HG03378 (cell line): ENCODE measurements around the gene AUP1.
"Not testable (repeated sequence)": the region's sequence is repeated elsewhere in the genome, so short reads cannot be mapped to it uniquely, and the experiment has no call there.

Source experiments
- ATAC-seq: cut with Tn5 transposase; IDR thresholded peaks from one replicate; pipeline ENCODE4 v1.9.1; 2021; ENCODE audit warnings: mild to moderate bottlenecking, moderate library complexity; ENCODE audit not compliant: unreplicated experiment

The AUP1 gene, protein sequence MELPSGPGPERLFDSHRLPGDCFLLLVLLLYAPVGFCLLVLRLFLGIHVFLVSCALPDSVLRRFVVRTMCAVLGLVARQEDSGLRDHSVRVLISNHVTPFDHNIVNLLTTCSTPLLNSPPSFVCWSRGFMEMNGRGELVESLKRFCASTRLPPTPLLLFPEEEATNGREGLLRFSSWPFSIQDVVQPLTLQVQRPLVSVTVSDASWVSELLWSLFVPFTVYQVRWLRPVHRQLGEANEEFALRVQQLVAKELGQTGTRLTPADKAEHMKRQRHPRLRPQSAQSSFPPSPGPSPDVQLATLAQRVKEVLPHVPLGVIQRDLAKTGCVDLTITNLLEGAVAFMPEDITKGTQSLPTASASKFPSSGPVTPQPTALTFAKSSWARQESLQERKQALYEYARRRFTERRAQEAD

DNA sequence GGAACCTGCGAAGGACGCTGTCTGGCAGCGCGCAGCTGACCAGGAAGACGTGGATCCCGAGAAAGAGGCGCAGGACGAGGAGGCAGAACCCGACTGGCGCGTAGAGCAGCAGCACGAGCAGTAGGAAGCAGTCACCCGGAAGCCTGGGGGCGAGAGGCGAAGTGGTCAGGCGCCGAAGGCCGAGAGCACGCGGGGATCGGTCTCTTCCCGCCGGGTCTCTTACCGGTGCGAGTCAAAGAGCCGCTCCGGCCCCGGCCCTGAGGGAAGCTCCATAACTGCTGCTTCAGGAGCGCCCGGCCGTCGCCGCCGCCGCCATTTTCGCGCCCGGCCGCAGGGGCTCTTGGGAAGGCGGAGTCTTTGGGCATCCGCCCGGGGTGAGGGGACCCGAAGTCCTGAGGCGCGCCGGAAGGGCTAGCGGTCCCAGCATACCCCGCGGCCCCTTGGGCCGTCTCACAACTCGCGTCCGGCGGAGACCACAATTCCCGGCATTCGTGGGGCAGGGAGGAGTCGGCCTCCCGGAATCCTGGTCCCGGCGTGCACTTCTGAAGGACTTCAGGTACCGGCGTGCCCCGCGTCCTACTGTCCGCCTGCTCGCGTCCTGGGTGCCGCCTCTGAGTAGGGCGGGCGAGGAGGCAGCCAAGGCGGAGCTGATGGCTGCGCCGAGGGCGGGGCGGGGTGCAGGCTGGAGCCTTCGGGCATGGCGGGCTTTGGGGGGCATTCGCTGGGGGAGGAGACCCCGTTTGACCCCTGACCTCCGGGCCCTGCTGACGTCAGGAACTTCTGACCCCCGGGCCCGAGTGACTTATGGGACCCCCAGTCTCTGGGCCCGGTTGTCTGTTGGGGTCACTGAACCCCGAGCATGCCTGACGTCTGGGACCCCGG, at the start of gene AUP1, which contains the start of gene HTRA2:
Gene AUP1 (minus strand): TSS at position 350 of the 882 bp plus-strand sequence. CDS start 77 bp downstream, at position 273.
Gene HTRA2 (plus strand): TSS at position 577 of the 882 bp plus-strand sequence. CDS start 74 bp downstream, at position 651.
- peak; percentile 68 for ATAC-seq

DNA sequence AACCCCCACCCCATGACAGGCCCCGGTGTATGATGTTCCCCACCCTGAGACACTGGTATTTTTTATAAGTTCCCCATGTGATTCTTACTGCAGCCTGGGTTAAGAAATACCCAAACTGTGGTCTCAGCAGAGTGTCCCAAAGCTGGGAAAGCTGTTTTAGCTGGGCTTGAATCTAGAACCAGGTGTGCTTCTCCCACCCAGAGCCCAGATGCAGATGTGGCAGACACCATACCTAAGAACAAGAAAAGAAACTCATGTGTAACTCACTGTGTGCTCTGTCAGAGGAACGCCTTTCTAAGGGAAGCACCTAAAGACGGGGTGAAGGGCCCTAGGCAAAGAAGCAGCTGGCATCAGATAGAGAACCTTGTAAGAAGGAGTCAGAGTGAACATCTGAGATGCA, 48.9 kb upstream of the AUP1 start:
- no peak for ATAC-seq

DNA sequence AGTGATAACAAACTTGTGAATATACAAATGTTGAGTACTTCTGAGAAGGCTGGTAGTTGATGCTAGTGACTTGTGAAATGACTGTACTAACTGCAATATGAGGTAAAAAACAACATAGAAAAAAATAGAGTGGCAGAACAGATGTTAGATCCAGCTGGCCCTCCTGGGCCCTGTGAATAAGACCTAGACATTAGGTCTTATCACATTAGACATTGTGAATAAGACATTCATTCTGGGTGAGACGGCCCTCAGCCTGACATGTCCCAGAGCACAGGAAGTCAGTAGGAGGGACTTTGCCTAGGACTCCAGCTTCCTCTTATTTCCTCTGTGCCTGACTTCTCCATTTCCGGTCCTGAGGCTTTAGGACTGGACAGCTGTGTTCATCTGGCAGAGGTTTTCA, 47.9 kb upstream of the AUP1 start:
- no peak for ATAC-seq

DNA sequence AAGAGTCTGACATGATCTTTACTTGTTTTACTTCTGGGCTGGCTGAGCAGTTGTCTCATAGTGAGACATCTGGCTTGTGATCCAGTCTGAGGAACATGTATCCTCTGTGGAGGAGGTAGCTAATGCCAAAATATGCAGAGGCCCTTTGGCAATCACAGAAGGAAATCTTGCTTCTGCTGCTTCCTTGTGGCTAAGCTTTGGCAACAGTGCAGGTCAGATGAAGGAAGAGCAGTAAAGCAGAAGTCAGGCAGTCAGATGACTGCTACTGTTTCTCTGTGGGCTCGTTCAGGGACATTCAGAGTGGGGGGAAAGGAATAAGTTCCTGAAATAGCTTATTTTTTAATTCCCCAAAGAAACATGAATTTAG, 47.3 kb upstream of the AUP1 start:
- no peak for ATAC-seq

DNA sequence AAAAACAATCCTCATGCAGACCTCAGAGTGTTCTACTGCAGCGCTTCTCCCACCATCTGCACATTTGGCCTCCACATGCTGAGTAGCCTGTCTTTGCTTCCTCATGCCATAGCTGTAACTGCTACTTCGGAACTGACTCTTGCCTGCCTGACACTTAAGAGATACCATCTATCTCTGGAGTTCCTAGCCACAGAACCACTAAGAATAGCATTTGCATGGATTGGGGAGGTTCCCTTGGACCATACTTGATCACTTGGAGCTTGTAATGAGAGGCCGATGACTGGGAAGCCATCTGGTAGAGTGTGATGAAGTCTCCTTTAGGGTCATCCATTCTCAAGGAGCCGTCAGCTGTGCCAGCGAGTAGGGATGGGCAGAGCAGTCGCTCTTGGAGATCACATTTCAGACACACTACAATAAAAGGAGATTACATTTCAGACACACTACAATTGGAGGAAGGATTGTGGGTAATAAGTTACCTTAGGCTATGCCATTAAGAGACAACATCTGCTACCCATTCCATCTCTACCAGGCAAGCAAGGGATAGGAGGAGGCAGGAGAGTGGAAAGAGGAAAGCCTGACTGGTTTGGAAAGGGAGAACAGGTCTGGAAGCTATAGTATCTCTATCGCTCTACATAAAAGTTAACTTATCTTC, 46.8 kb upstream of the AUP1 start:
- ATAC-seq = no peak

DNA sequence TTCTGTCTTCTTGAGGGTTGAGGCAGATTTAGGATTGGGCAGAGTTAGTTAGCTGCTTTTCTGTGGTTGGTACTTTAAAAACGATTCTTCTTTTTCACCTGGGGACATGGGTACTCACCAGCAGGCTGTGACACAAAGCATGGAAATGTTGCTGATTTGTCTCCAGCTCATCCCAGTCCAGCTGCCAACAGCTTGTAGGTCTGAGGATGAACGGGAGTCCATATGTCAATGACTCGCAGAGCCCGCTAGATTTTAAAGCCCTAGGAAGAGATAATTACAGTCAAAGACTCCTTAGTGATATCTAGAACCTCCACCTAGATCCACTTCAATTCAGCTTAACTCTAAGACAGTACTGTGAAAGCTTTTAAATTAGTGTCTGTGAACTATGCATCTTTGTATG, 45.8 kb upstream of the AUP1 start:
- no peak for ATAC-seq

DNA sequence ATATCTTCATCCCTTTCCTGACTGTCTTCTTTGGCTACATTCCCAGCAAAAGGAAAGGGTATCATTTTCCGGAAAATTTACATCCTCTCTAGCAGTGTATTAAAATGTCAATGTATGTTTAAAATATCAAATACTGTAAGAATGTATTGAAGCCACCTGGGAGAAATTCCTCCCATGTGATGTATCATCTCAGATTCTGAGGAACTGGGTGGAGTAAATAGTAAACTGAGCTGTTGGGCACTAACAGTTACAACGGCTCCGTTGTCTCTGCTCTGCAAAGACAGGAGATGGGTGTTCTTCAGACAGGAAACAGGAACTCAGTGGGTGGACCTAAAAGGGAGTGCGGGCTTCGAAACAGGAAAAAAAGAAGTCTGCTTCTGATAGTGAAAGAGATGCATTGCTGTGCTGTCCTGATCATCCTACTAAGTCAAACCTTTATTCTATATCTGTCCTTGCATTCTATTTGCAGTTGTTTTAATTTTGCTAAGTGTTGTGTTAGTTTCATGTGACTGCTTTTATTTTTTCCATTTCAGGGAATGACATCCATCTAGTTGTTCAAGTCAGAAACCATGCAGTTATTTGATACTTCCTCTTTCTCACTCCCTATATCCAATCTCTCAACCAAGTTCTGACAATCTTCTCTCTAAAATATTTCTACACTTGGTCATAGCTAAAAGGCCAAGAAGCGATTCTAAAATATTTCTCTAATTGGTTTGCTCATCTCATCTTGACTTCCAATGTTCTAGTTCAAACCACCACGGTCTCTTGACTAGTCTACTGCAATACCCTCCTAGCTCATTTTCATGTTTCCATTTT, 44.4 kb upstream of the AUP1 start:
- ATAC-seq = peak; percentile 30

DNA sequence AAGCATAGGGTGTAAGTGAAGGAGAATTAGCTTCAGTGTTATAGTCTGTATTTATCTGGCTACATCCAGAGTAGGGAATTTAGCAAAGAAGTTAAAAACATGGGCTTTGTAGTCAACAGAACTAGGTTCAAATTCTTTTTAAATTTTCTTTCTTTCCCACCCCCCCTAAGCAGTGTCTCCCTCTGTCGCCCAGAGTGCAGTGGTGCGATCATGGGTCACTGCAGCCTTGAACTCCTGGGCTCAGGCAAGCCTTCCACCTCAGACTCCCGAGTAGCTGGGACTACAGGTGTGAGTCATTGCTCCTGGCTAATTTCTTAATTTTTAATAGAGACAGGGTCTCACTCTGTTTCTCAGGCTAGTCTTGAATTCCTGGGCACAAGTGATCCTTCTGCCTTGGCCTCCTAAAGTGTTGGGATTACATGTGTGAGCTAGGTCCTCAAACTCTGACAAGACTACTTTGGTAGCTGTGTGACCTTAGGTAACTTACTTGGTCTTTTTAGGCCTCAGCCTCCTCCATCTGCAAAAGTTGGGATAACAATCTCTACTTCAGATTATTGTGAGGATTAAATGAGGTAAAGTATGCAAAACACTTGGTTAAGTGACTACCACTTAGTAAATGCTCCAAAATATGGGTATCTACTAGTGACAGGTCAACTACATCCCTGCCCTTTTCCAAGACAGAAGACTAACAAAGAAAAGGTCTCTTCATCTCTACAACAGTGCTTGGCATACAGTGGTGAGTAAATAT, 42.8 kb upstream of the AUP1 start:
- no peak for ATAC-seq

DNA sequence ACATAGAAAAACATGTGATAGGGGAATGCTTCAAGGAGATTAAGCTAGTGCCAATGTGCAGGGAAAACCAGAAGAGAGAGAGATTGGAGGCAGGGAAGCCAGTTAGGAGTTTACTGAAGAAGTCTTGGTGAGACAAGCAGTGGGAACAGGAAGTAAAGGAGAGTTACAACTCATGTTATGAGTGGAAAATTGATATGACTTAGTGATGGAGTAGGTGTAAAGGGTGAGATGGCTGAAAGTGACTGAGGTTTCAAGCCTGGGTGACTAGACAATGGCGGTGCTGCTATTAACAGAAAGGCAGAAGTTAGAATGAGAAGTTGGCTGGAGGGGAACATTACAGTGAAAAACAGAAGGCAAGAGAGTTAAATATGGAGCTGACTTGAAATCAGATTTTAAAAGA, 41.6 kb upstream of the AUP1 start:
- ATAC-seq = peak; percentile 72

DNA sequence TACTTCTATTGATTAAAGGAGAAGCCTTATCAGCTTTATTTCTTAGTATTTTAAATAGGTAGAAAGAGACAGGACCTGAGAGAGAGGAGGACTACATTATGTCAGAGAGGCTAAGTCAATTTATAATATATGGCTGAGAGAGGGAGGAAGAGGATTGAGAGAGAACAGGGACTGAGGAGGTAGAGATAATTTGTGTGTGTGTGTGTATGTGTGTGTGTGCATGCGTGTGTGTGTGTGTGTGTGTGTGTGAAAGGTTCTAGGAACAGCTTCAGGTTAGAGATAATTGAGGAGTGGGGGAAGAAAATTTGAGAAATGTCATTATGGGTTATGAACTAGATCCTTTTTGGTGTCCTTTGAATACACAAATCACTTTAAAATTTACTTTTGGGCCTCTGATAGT, 40.2 kb upstream of the AUP1 start:
- no peak for ATAC-seq

DNA sequence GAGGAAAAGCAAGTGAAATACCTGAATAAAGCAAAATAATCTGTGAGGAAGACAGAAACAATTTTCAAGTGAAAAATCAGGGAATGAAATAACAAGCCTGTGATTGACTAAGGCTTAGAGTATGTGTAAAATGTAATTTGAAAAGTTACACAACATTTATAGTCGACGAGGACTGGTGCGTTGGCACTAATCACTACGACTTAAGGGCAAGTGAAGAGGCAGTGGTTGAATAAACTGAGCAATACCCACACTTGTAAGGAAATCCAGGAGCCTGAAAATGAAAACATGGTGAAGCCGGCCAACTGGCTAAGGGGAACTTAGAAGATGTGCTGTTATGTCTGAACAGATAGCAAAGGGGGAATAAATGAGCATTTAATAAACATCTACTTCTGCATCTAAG, 38.4 kb upstream of the AUP1 start:
- ATAC-seq = no peak

DNA sequence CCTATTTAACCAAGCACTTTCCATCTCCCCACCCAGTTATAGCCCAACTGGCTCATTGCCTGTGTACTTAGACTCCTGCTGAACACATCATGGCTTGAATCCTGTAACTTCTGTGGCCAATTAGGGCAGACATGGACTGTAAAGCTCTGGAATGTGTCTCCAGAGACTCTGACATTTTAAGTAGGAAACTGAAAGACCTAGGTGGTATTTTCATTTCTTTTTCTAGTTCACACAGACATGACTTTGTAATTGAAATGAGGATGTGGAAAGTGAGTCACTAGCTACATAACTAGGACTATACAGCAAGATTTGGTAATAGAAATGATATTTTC, 37.2 kb upstream of the AUP1 start:
- no peak for ATAC-seq

DNA sequence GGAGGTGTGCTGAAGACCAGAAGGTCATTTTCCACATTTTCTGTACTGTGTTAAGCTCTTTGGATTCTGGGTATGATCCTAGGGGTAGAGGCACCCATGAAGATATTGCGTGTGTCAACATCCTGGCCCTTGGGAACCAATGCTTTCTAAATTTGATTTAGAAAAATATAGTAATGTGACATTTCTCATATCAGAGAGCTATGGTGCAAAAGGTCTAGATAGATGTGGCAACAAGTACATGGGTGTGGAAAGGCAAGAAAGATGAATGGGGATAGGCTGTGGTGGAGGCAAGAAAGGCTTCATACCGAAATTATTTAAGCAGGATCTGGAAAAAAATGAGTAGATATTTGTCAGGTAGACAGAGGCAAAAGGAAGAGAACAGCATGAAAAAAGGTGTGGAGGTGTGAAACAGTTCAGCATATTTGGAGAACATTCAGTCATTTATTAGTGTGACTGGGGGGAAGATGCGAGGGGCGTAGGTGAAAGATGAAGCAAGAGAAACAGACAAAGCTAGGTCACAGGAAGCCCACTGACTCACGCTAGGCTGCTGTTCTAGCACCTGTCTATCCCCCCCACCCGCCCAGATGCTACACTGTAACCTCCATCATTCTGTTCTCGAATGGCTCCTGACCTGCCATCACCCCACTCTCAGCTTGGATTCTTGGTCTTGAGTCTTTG, 36.7 kb upstream of the AUP1 start:
- no peak for ATAC-seq

DNA sequence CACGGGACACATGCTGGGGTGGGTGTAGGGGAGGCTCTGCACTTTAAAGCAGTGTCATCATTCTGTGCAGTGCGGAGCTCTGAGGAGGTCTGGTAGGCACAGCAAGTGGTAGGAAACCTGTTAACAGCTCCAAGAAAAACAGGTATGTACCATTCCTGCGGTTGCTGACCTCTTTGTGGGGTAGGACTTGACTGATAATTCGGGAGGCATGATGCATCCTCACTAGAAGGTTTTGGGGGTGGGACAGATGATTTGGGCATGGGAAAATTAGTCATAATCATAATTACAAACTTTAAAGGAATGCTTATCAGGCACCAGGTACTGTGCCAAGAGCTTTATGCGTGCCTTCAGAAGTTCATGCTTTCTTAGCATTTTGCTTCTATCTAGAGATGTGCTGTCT, 34.7 kb upstream of the AUP1 start:
- ATAC-seq = no peak

DNA sequence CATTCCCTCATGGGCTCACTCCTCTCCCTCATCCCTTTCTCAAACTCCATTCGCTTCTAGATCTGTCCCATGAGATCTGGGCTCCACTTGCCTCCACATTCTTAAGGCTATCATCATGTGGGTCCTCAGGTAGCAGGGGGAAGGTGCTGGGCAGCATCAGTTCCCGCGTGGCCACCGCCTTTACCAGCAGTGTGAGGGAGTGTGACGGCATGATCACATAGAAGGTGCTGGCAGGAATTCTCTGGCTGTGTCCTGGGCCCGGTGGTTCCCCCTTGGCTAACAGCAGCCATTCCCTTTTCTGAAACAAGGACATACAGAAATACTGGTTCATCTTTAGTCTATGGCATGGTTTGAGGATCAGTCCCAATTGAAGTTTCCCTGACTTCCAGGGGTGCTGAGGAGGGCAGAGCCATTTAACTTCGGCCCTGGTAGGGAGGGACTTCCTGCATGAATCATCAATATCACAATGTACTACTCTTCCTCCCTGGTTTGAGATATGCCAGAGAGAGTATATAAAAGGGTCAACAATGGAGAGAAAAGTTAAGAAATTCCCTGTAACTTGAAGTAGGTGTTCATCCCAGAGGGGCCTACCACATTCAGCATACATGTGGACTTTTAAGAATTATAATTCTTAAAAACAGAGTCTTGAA, 32.7 kb upstream of the AUP1 start:
- ATAC-seq = no peak

DNA sequence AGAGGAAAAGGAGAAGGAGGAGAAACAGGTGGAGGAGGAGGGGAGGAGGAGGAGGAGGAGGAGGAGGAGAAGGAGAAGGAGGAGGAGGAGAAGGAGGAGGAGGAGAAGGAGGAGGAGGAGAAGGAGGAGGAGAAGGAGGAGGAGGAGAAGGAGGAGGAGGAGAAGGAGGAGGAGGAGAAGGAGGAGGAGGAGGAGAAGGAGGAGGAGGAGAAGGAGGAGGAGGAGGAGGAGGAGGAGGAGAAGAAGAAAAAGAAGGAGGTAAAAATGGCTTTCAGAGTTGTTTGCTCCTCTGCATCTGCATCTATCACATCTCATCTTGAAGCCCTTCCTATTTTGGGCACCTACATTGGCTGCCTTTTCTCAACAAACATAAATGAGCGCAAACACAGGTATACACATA, 31.5 kb upstream of the AUP1 start:
- ATAC-seq = not testable (repeated sequence)

DNA sequence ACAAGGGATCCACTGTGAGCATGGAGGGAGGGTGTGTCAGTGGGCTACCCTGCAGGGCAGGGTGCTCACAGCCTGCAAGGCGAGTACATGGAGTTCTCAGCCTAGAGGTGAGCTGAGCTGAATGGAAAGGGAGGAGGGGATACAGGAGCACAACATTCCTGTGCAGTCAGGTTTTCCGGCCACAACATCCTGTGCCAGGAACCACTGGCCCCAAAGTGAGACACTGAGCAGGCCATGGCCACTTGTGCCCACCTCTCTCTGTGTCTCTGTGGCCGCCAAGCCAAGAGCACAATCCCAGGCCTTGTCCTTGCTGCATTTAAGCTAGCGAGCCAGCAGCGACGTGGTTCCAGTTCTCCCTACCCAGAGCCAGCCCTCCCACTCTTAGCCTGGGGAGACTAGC, 31.1 kb upstream of the AUP1 start:
- ATAC-seq = no peak

DNA sequence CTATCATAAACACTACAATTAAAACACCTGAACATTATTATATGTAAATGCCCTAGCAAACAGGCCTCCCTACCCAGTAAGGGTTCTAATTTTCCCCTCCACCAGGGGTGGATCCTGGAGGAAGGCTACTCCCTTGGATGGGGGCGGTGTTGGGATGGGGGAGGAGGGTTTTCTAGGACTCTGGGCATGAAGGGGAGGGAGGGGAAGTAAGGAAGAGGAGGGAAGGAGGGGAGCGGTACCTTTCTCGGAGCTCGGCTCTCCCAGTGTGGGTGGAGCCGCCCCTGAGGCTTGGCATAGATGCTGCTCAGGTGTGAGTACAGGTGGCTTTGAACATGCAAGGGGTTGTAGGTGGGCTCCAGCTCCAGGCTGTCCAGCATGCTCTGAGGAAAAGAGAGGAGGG, 30.4 kb upstream of the AUP1 start:
- ATAC-seq = no peak
